Common myeloid progenitor, CD34-positive (primary cell): ENCODE measurements around the gene EEPD1.

Experiments used
- CTCF ChIA-PET: fragments of 350-600 bp; sonication (Branson Sonifier 250); formaldehyde crosslinking; loops from one replicate; lab custom pipeline; 2021; ENCODE audit warnings: antibody characterized with exemption; lab: Charles Lee
- POLR2A ChIA-PET: fragments of 350-600 bp; sonication (Branson Sonifier 250); formaldehyde crosslinking; loops from one replicate; lab custom pipeline; 2021; ENCODE audit warnings: antibody characterized with exemption; lab: Charles Lee
- DNase-seq, 3 donors: peaks; one replicate each; pipeline versions ENCODE4 v3.0.0 to v3.0.0-alpha.2; 2013
- H3K27ac ChIP-seq, 2 experiments: 1 replicate in 1 of 2; 2 replicates in 1 of 2; pipeline ENCODE4 v1.7.0; 2013; ENCODE audit warnings: inconsistent platforms in 2 of 2, low read length in 2 of 2, mild to moderate bottlenecking in 2 of 2, low read depth in 1 of 2, moderate library complexity in 1 of 2; ENCODE audit not compliant: severe bottlenecking in 2 of 2, insufficient read depth in 1 of 2, poor library complexity in 1 of 2
- H3K27me3 ChIP-seq, 5 experiments: replicated peaks in 2 of 5; 1 replicate in 3 of 5; 2 replicates in 2 of 5; pipeline versions ENCODE4 v1.6.1 to v1.7.0; 2013; ENCODE audit warnings: low read length in 4 of 5, mild to moderate bottlenecking in 2 of 5, moderate library complexity in 2 of 5, inconsistent platforms in 1 of 5; ENCODE audit not compliant: insufficient read depth in 5 of 5, control insufficient read depth in 4 of 5
- H3K36me3 ChIP-seq, 4 experiments: 1 replicate in 2 of 4; 2 replicates in 2 of 4; pipeline versions ENCODE4 v1.6.1 to v1.7.0; 2013; ENCODE audit warnings: low read length in 3 of 4, control low read depth in 1 of 4, mild to moderate bottlenecking in 1 of 4; ENCODE audit not compliant: control insufficient read depth in 4 of 4, insufficient read depth in 4 of 4
- H3K4me1 ChIP-seq, 4 experiments: 1 replicate in 3 of 4; 2 replicates in 1 of 4; pipeline versions ENCODE4 v1.6.1 to v1.7.1; 2013; ENCODE audit warnings: low read length in 3 of 4, mild to moderate bottlenecking in 3 of 4, control low read depth in 1 of 4, inconsistent platforms in 1 of 4, moderate library complexity in 1 of 4; ENCODE audit not compliant: control insufficient read depth in 4 of 4, insufficient read depth in 4 of 4; ENCODE audit errors: control extremely low read depth in 1 of 4
- H3K4me3 ChIP-seq, 7 experiments: 1 replicate in 4 of 7; 2 replicates in 3 of 7; pipeline versions ENCODE4 v1.5.1 to v1.7.0; 2013; ENCODE audit warnings: mild to moderate bottlenecking in 7 of 7, low read length in 6 of 7, moderate library complexity in 6 of 7, inconsistent platforms in 2 of 7, low read depth in 2 of 7, control low read depth in 1 of 7; ENCODE audit not compliant: insufficient read depth in 4 of 7, control insufficient read depth in 1 of 7; ENCODE audit errors: extremely low read depth in 1 of 7
- H3K9me3 ChIP-seq, 5 experiments: 1 replicate in 4 of 5; 2 replicates in 1 of 5; pipeline versions ENCODE4 v1.6.1 to v1.7.1; 2013; ENCODE audit warnings: low read length in 4 of 5, mild to moderate bottlenecking in 2 of 5, inconsistent platforms in 1 of 5, low read depth in 1 of 5, moderate library complexity in 1 of 5; ENCODE audit not compliant: control insufficient read depth in 4 of 5, insufficient read depth in 2 of 5; ENCODE audit errors: control extremely low read depth in 1 of 5
- WGBS: methylation state at CpG from one replicate; pipeline ENCODE4 v1.1.5; 2013; ENCODE audit not compliant: insufficient coverage; 5-methylcytosine and 5-hydroxymethylcytosine counted together

EEPD1 gene

GRCh38 chr7:36205803-36206202, 52.7 kb downstream of the EEPD1 start:
- 100% methylated on average over 4 of the region's 6 CpGs for WGBS
- ChIA-PET POLR2A (no interaction called here), CTCF (interaction anchor here (0.8 to 1.2 kb wide), 3 partner anchors 20 to 117 kb away, joined by 3 read pairs; no protein-coding TSS in a partner anchor)
- no peaks in the 10 kb centered on the region for H3K9me3 ChIP-seq
- no peak for DNase-seq
- H3K27me3 ChIP-seq = no peaks in the 10 kb centered on the region
- no peak overlapping the region for H3K4me3 ChIP-seq
- peaks cover 24 to 93% (median 69%) of the 10 kb centered on the region in 4 experiments for H3K4me1 ChIP-seq
- no peaks in the 10 kb centered on the region for H3K36me3 ChIP-seq
- H3K27ac ChIP-seq = no peak overlapping the region

- peak overlapping the region in 2 of 7 experiments; percentile 11 to 19 for H3K4me3 ChIP-seq
- no peaks in the 10 kb centered on the region for H3K27me3 ChIP-seq
- 21% methylated on average over 9 of the region's 10 CpGs for WGBS
- DNase-seq = peak; percentile 54 to 86 (median 83)
- POLR2A ChIA-PET = interaction anchor here (0.6 kb wide), 1 partner anchor 24 kb away, joined by 4 read pairs; no protein-coding TSS in a partner anchor
- no peaks in the 10 kb centered on the region for H3K36me3 ChIP-seq
- H3K27ac ChIP-seq = peak overlapping the region in 1 of 2 experiments; percentile 21
- CTCF ChIA-PET = interaction anchor here (1.0 to 2.1 kb wide), 5 partner anchors 12 to 84 kb away, joined by 3 to 7 read pairs (median 4); no protein-coding TSS in a partner anchor
- H3K9me3 ChIP-seq = no peaks in the 10 kb centered on the region
- peaks cover 21 to 78% (median 55%) of the 10 kb centered on the region in 4 experiments for H3K4me1 ChIP-seq
Observed at GRCh38 chr7:36207451-36208291, 54.6 kb downstream of the EEPD1 start.

GRCh38 chr7:36208426-36208825, 55.4 kb downstream of the EEPD1 start:
- H3K36me3 ChIP-seq = peaks cover 0 to 4% (median 1%) of the 10 kb centered on the region in 4 experiments
- no peak for DNase-seq
- peaks cover 21 to 71% (median 48%) of the 10 kb centered on the region in 4 experiments for H3K4me1 ChIP-seq
- peak overlapping the region in 2 of 7 experiments; percentile 14 to 19 for H3K4me3 ChIP-seq
- ChIA-PET CTCF (interaction anchor here (0.9 to 2.1 kb wide), 4 partner anchors 9 to 84 kb away, joined by 3 to 7 read pairs (median 4); no protein-coding TSS in a partner anchor), POLR2A (no interaction called here)
- no peak overlapping the region for H3K27ac ChIP-seq
- no peaks in the 10 kb centered on the region for H3K27me3 ChIP-seq
- H3K9me3 ChIP-seq = no peaks in the 10 kb centered on the region

GRCh38 chr7:36208997-36209813, 56.2 kb downstream of the EEPD1 start:
- CTCF ChIA-PET = interaction anchor here (0.9 to 1.0 kb wide), 3 partner anchors 10 to 73 kb away, joined by 3 to 4 read pairs (median 3); no protein-coding TSS in a partner anchor
- Histone ChIP-seq H3K4me1 (peaks cover 21 to 63% (median 40%) of the 10 kb centered on the region in 4 experiments), H3K27me3 (no peaks in the 10 kb centered on the region), H3K27ac (no peak overlapping the region), H3K4me3 (no peak overlapping the region), H3K36me3 (peaks cover 0 to 7% (median 1%) of the 10 kb centered on the region in 4 experiments), H3K9me3 (peaks cover 0 to 2% (median 0%) of the 10 kb centered on the region in 5 experiments)
- POLR2A ChIA-PET = no interaction called here
- 97% methylated on average over 9 of the region's 9 CpGs for WGBS
- DNase-seq = peak in 1 of 3 donors; percentile 37

GRCh38 chr7:36209814-36210183, 56.7 kb downstream of the EEPD1 start:
- Histone ChIP-seq H3K9me3 (peaks cover 0 to 2% (median 0%) of the 10 kb centered on the region in 5 experiments), H3K36me3 (peaks cover 0 to 7% (median 1%) of the 10 kb centered on the region in 4 experiments), H3K4me1 (peaks cover 21 to 57% (median 35%) of the 10 kb centered on the region in 4 experiments), H3K27ac (no peak overlapping the region), H3K27me3 (no peaks in the 10 kb centered on the region), H3K4me3 (no peak overlapping the region)
- POLR2A ChIA-PET = no interaction called here
- CTCF ChIA-PET = interaction anchor here (1.0 kb wide), 2 partner anchors 73 to 79 kb away, joined by 3 read pairs; no protein-coding TSS in a partner anchor
- 56% methylated on average over 4 of the region's 5 CpGs for WGBS
- no peak for DNase-seq

GRCh38 chr7:36210291-36210922, 57.4 kb downstream of the EEPD1 start:
- Histone ChIP-seq H3K4me3 (no peak overlapping the region), H3K27ac (no peak overlapping the region), H3K27me3 (no peaks in the 10 kb centered on the region), H3K36me3 (peaks cover 0 to 7% (median 1%) of the 10 kb centered on the region in 4 experiments), H3K4me1 (peaks cover 21 to 54% (median 33%) of the 10 kb centered on the region in 4 experiments), H3K9me3 (peaks cover 0 to 2% (median 0%) of the 10 kb centered on the region in 5 experiments)
- POLR2A ChIA-PET = no interaction called here
- no peak for DNase-seq
- WGBS = 95% methylated on average over 5 of the region's 5 CpGs
- CTCF ChIA-PET = interaction anchor here (1.0 kb wide), 2 partner anchors 72 to 78 kb away, joined by 3 read pairs; no protein-coding TSS in a partner anchor
